Measurements from ENCODE around the gene GPN2. TPM values are rescaled to one million over a fixed set of nuclear protein-coding genes. Genes with fewer than 3 reads are reported as not detected.
A peak's percentile ranks its signal among the peaks of the same experiment; 100 is the strongest.

GPN2 gene
- total RNA-seq (10 to 100 TPM; 22.1 to 50.6 (median 34.8) TPM), polyA plus RNA-seq (10 to 100 TPM in 1 of 2 donors, 1 to 10 TPM in 1; 9.1 to 20.4 TPM), total RNA-seq (55.1 reads per million, percentile 73 among the genes with 10 or more reads in this experiment)

GRCh38 chr1:26889551-26890466 is at the start of gene GPN2:
Gene GPN2, minus strand, starts transcription at chr1:26890283. Its CDS starts 187 bp downstream, at chr1:26890096.
- CTCF ChIA-PET = interaction anchor here (0.5 to 1.3 kb wide), 4 partner anchors 10 to 142 kb away, joined by 3 to 5 read pairs (median 4); partner anchors contain the start of gene GPATCH3
- POLR2A ChIA-PET = interaction anchor here (0.6 to 2.9 kb wide), 19 partner anchors 10 to 418 kb away, joined by 3 to 74 read pairs (median 4); partner anchors contain the start of genes GPATCH3, HMGN2, KDF1 and NUDC
- H3K4me1 Mint-ChIP-seq = peaks cover 22 to 43% (median 35%) of the 10 kb centered on the region in 7 donors
- H3K27me3 Mint-ChIP-seq = no peaks in the 10 kb centered on the region
- Histone ChIP-seq H3K9me3 (ENCODE audit: control insufficient read depth in 2 of 3, low read length in 3 of 3) (no peaks in the 10 kb centered on the region), H3K27ac (ENCODE audit: low read depth, low read length) (peak within 1 kb of the TSS; percentile 94), H3K36me3 (ENCODE audit: control insufficient read depth in 2 of 3, insufficient read depth in 3 of 3, low read length in 3 of 3) (peaks cover 14 to 73% (median 16%) of the 10 kb centered on the region in 3 experiments), H3K4me1 (ENCODE audit: control insufficient read depth in 2 of 2, insufficient read depth in 2 of 2, low read length in 2 of 2) (peaks cover 7% of the 10 kb centered on the region in 2 donors), H3K4me3 (ENCODE audit: low read length) (peak within 1 kb of the TSS; percentile 98), H3K27me3 (ENCODE audit: control insufficient read depth in 2 of 2, insufficient read depth in 2 of 2, low read length in 2 of 2) (no peaks in the 10 kb centered on the region)
- H3K27ac Mint-ChIP-seq = peak within 1 kb of the TSS; percentile 93 to 96 (median 95)
- DNase-seq (peak; percentile 49 to 78 (median 73)), ATAC-seq (peak; percentile 97)
- peak within 1 kb of the TSS; percentile 89 to 98 (median 94) for H3K4me3 Mint-ChIP-seq
- intact Hi-C loops (cut with micrococcal nuclease) = loop anchor here (1.0 to 2.0 kb wide), 4 partner anchors 10 to 63 kb away; partner anchors contain the start of genes GPATCH3 (in 2 of the 2), NUDC (in 2 of the 2) and ZDHHC18 (in 1 of the 2)
- H3K9me3 Mint-ChIP-seq = no peaks in the 10 kb centered on the region
- H3K36me3 Mint-ChIP-seq = peaks cover 18 to 37% (median 26%) of the 10 kb centered on the region in 5 donors

- peaks cover 6 to 16% (median 10%) of the 10 kb centered on the region in 5 donors for H3K36me3 Mint-ChIP-seq
Measured at GRCh38 chr1:26938659-26939025, 48.6 kb upstream of the GPN2 start.

GRCh38 chr1:26938004-26938658 is 48.0 kb upstream of the GPN2 start:
- CTCF ChIA-PET = interaction anchor here (0.6 kb wide), 1 partner anchor 23 kb away, joined by 3 read pairs; no protein-coding TSS in a partner anchor
- no peaks in the 10 kb centered on the region for H3K9me3 Mint-ChIP-seq
- DNase-seq = no peak
- no peak for ATAC-seq
- H3K27ac Mint-ChIP-seq = peak overlapping the region in 1 of 9 donors; percentile 24
- Histone ChIP-seq H3K4me1 (ENCODE audit: control insufficient read depth in 2 of 2, insufficient read depth in 2 of 2, low read length in 2 of 2) (no peaks in the 10 kb centered on the region), H3K27ac (ENCODE audit: low read depth, low read length) (no peak overlapping the region), H3K36me3 (ENCODE audit: control insufficient read depth in 2 of 3, insufficient read depth in 3 of 3, low read length in 3 of 3) (peaks cover 0 to 52% (median 14%) of the 10 kb centered on the region in 3 experiments), H3K9me3 (ENCODE audit: control insufficient read depth in 2 of 3, low read length in 3 of 3) (no peaks in the 10 kb centered on the region), H3K4me3 (ENCODE audit: low read length) (no peak overlapping the region), H3K27me3 (ENCODE audit: control insufficient read depth in 2 of 2, insufficient read depth in 2 of 2, low read length in 2 of 2) (no peaks in the 10 kb centered on the region)
- intact Hi-C loops (cut with micrococcal nuclease) = no loop called here
- H3K27me3 Mint-ChIP-seq = no peaks in the 10 kb centered on the region
- H3K36me3 Mint-ChIP-seq = peaks cover 8 to 12% (median 10%) of the 10 kb centered on the region in 5 donors
- peak overlapping the region in 1 of 10 donors; percentile 38 for H3K4me3 Mint-ChIP-seq
- POLR2A ChIA-PET = no interaction called here
- H3K4me1 Mint-ChIP-seq = peaks cover 0 to 5% (median 3%) of the 10 kb centered on the region in 7 donors

More at GRCh38 chr1:26938659-26939025, 48.6 kb upstream of the GPN2 start:
- no peaks in the 10 kb centered on the region for H3K27me3 ChIP-seq (ENCODE audit: control insufficient read depth in 2 of 2, insufficient read depth in 2 of 2, low read length in 2 of 2)
- H3K4me1 ChIP-seq (ENCODE audit: control insufficient read depth in 2 of 2, insufficient read depth in 2 of 2, low read length in 2 of 2) = no peaks in the 10 kb centered on the region
- H3K27ac ChIP-seq (ENCODE audit: low read depth, low read length) = no peak overlapping the region
- H3K4me3 Mint-ChIP-seq = no peak overlapping the region
- H3K27me3 Mint-ChIP-seq = no peaks in the 10 kb centered on the region
- H3K4me1 Mint-ChIP-seq = peaks cover 0 to 5% (median 3%) of the 10 kb centered on the region in 7 donors
- ChIA-PET POLR2A (no interaction called here), CTCF (interaction anchor here (0.6 kb wide), 1 partner anchor 22 kb away, joined by 3 read pairs; no protein-coding TSS in a partner anchor)
- no peak for DNase-seq
- H3K36me3 ChIP-seq (ENCODE audit: control insufficient read depth in 2 of 3, insufficient read depth in 3 of 3, low read length in 3 of 3) = peaks cover 0 to 57% (median 15%) of the 10 kb centered on the region in 3 experiments
- no peak for ATAC-seq
- no peaks in the 10 kb centered on the region for H3K9me3 Mint-ChIP-seq
- no peaks in the 10 kb centered on the region for H3K9me3 ChIP-seq (ENCODE audit: control insufficient read depth in 2 of 3, low read length in 3 of 3)
- intact Hi-C loops (cut with micrococcal nuclease) = no loop called here
- no peak overlapping the region for H3K4me3 ChIP-seq (ENCODE audit: low read length)
- H3K27ac Mint-ChIP-seq = peak overlapping the region in 2 of 9 donors; percentile 14 to 24

GRCh38 chr1:26936823-26937222 is 46.7 kb upstream of the GPN2 start:
- no peak overlapping the region for H3K4me3 ChIP-seq (ENCODE audit: low read length)
- no peaks in the 10 kb centered on the region for H3K27me3 Mint-ChIP-seq
- POLR2A ChIA-PET = interaction anchor here (1.1 kb wide), 1 partner anchor 13 kb away, joined by 3 read pairs; no protein-coding TSS in a partner anchor
- no peaks in the 10 kb centered on the region for H3K9me3 ChIP-seq (ENCODE audit: control insufficient read depth in 2 of 3, low read length in 3 of 3)
- H3K4me3 Mint-ChIP-seq = no peak overlapping the region
- CTCF ChIA-PET = no interaction called here
- H3K9me3 Mint-ChIP-seq = no peaks in the 10 kb centered on the region
- DNase-seq (no peak), ATAC-seq (no peak)
- peaks cover 0 to 9% (median 4%) of the 10 kb centered on the region in 7 donors for H3K4me1 Mint-ChIP-seq
- H3K36me3 Mint-ChIP-seq = peaks cover 4 to 12% (median 6%) of the 10 kb centered on the region in 5 donors
- intact Hi-C loops (cut with micrococcal nuclease) = no loop called here
- no peaks in the 10 kb centered on the region for H3K27me3 ChIP-seq (ENCODE audit: control insufficient read depth in 2 of 2, insufficient read depth in 2 of 2, low read length in 2 of 2)
- peaks cover 0 to 45% (median 3%) of the 10 kb centered on the region in 3 experiments for H3K36me3 ChIP-seq (ENCODE audit: control insufficient read depth in 2 of 3, insufficient read depth in 3 of 3, low read length in 3 of 3)
- no peaks in the 10 kb centered on the region for H3K4me1 ChIP-seq (ENCODE audit: control insufficient read depth in 2 of 2, insufficient read depth in 2 of 2, low read length in 2 of 2)
- H3K27ac Mint-ChIP-seq = no peak overlapping the region
- no peak overlapping the region for H3K27ac ChIP-seq (ENCODE audit: low read depth, low read length)

- H3K27me3 Mint-ChIP-seq = no peaks in the 10 kb centered on the region
- Histone ChIP-seq H3K27ac (ENCODE audit: low read depth, low read length) (no peak overlapping the region), H3K9me3 (ENCODE audit: control insufficient read depth in 2 of 3, low read length in 3 of 3) (no peaks in the 10 kb centered on the region), H3K27me3 (ENCODE audit: control insufficient read depth in 2 of 2, insufficient read depth in 2 of 2, low read length in 2 of 2) (no peaks in the 10 kb centered on the region), H3K36me3 (ENCODE audit: control insufficient read depth in 2 of 3, insufficient read depth in 3 of 3, low read length in 3 of 3) (peaks cover 0 to 49% (median 0%) of the 10 kb centered on the region in 3 experiments), H3K4me3 (ENCODE audit: low read length) (no peak overlapping the region), H3K4me1 (ENCODE audit: control insufficient read depth in 2 of 2, insufficient read depth in 2 of 2, low read length in 2 of 2) (no peaks in the 10 kb centered on the region)
- peaks cover 0 to 12% (median 9%) of the 10 kb centered on the region in 7 donors for H3K4me1 Mint-ChIP-seq
- DNase-seq = no peak
- CTCF ChIA-PET = no interaction called here
- POLR2A ChIA-PET = no interaction called here
- peak; percentile 73 for ATAC-seq
- no peak overlapping the region for H3K27ac Mint-ChIP-seq
- no peaks in the 10 kb centered on the region for H3K9me3 Mint-ChIP-seq
- intact Hi-C loops (cut with micrococcal nuclease) = no loop called here
- H3K36me3 Mint-ChIP-seq = peaks cover 4 to 24% (median 12%) of the 10 kb centered on the region in 5 donors
- no peak overlapping the region for H3K4me3 Mint-ChIP-seq
Measured at GRCh38 chr1:26932531-26932930, 42.4 kb upstream of the GPN2 start.

- no peaks in the 10 kb centered on the region for H3K27me3 Mint-ChIP-seq
- H3K36me3 Mint-ChIP-seq = peaks cover 0 to 20% (median 14%) of the 10 kb centered on the region in 5 donors
- Histone ChIP-seq H3K27me3 (ENCODE audit: control insufficient read depth in 2 of 2, insufficient read depth in 2 of 2, low read length in 2 of 2) (no peaks in the 10 kb centered on the region), H3K4me3 (ENCODE audit: low read length) (no peak overlapping the region), H3K27ac (ENCODE audit: low read depth, low read length) (no peak overlapping the region), H3K9me3 (ENCODE audit: control insufficient read depth in 2 of 3, low read length in 3 of 3) (no peaks in the 10 kb centered on the region), H3K4me1 (ENCODE audit: control insufficient read depth in 2 of 2, insufficient read depth in 2 of 2, low read length in 2 of 2) (peaks cover 11 to 12% of the 10 kb centered on the region in 2 donors), H3K36me3 (ENCODE audit: control insufficient read depth in 2 of 3, insufficient read depth in 3 of 3, low read length in 3 of 3) (peaks cover 0 to 35% (median 8%) of the 10 kb centered on the region in 3 experiments)
- POLR2A ChIA-PET = interaction anchor here (0.9 to 1.2 kb wide), 4 partner anchors 8 to 34 kb away, joined by 3 to 5 read pairs (median 3); partner anchors contain the start of genes GPATCH3 and GPN2
- peaks cover 0 to 3% (median 0%) of the 10 kb centered on the region in 11 donors for H3K9me3 Mint-ChIP-seq
- H3K27ac Mint-ChIP-seq = peak overlapping the region in 2 of 9 donors; percentile 28 to 96
- CTCF ChIA-PET = no interaction called here
- H3K4me1 Mint-ChIP-seq = peaks cover 23 to 53% (median 41%) of the 10 kb centered on the region in 7 donors
- peak overlapping the region in 7 of 10 donors; percentile 21 to 97 (median 94) for H3K4me3 Mint-ChIP-seq
- no peak for ATAC-seq
- intact Hi-C loops (cut with micrococcal nuclease) = loop anchor here (5.0 kb wide), 3 partner anchors 849 to 1676 kb away; partner anchors contain the start of genes MED18 (in 1 of the 2), RSRP1 (in 1 of the 2) and STX12 (in 1 of the 2)
- no peak for DNase-seq
Measured at GRCh38 chr1:26923711-26924110, 33.6 kb upstream of the GPN2 start.

Data from naive thymus-derived CD4-positive, alpha-beta T cell (primary cell).